HUES48 (cell line): ENCODE measurements around the gene COQ3.

Source experiments
- H3K27ac ChIP-seq: one replicate; pipeline ENCODE4 v1.7.0; 2013; ENCODE audit warnings: low read depth, low read length, inconsistent platforms
- H3K27me3 ChIP-seq: 2 replicates; pipeline ENCODE4 v1.6.1; 2013; ENCODE audit warnings: mild to moderate bottlenecking, low read length; ENCODE audit not compliant: control insufficient read depth, insufficient read depth
- H3K36me3 ChIP-seq: 2 replicates; pipeline ENCODE4 v1.6.1; 2013; ENCODE audit warnings: low read length; ENCODE audit not compliant: control insufficient read depth, insufficient read depth
- H3K4me1 ChIP-seq: 2 replicates; pipeline ENCODE4 v1.6.1; 2013; ENCODE audit warnings: mild to moderate bottlenecking, low read length; ENCODE audit not compliant: control insufficient read depth, insufficient read depth
- H3K4me3 ChIP-seq: 2 replicates; pipeline ENCODE4 v1.5.1; 2013; ENCODE audit warnings: mild to moderate bottlenecking, low read depth, low read length
- H3K9ac ChIP-seq: 2 replicates; pipeline ENCODE4 v1.6.1; 2013; ENCODE audit warnings: mild to moderate bottlenecking, low read depth, low read length, moderate library complexity
- H3K9me3 ChIP-seq: 2 replicates; pipeline ENCODE4 v1.6.1; 2013; ENCODE audit warnings: low read length; ENCODE audit not compliant: control insufficient read depth, insufficient read depth

COQ3 gene

DNA sequence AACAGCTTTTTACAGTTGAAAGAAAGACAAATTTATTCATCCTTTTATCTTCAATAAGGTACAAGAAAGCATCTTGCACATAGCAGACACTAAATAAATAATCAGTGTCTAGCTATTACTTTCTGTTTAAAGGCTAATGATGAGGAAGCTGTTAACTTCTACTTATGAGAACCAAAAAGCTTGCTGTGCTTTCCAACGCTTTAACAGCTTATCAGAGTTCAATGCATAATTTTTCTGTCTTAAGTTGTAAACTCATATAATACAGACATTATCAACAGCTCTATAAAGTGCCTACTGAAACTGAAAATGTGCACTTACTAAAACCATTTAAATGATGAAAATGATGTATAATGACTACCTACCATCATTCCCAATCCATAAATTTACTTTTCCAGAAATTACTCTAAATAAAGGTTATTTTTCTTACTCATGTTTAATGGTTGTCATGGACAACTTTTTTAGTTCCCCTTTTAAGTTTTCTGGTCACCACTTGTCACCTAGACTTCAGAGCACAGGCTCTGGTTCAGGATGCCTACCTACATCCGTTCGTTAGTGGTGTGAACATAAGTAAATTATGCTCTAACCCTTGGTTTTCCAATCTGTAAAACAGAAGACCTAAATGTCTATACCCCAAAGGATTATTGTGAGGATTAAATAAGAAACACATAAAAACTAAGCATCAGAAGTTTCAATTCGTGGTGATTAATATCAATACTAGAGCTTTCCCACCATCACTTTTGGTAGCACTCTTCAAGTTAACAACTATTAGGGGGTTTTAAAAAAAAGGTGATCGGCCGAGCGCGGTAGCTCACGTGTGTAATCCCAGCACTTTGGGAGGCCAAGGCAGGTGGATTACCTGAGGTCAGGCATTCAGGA is 23.1 kb upstream of the COQ3 start:
- H3K4me3 ChIP-seq: no peak overlapping the region
- no peak overlapping the region for H3K27ac ChIP-seq
- no peak overlapping the region for H3K9ac ChIP-seq
- H3K4me1 ChIP-seq: 0 out of 2 replicates have a peak, but pooled peaks cover 6% of the 10 kb centered on the region
- no peaks in the 10 kb centered on the region for H3K9me3 ChIP-seq
- no peaks in the 10 kb centered on the region for H3K27me3 ChIP-seq
- H3K36me3 ChIP-seq: peaks cover 40% of the 10 kb centered on the region

DNA sequence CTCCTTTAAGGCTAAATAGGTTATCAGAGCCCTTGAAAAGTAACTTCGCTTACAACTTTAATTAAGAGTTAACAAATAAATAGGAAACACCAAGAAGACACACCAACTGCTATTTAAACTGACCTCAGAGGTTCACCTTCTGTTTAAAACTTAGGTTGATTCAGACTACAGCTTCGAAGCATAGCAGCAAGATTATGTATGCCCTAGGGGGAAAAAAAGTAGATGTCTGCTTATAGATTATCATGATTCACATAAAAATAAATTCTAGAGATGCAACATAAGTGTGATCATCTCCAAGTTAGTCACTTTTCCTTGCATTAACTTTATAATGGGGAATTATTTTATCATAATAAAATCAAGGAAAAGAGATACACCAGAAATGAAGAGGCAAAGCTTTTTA is 22.2 kb upstream of the COQ3 start:
- H3K36me3 ChIP-seq: peaks cover 45% of the 10 kb centered on the region
- H3K4me1 ChIP-seq: 0 out of 2 replicates have a peak, but pooled peaks cover 2% of the 10 kb centered on the region

DNA sequence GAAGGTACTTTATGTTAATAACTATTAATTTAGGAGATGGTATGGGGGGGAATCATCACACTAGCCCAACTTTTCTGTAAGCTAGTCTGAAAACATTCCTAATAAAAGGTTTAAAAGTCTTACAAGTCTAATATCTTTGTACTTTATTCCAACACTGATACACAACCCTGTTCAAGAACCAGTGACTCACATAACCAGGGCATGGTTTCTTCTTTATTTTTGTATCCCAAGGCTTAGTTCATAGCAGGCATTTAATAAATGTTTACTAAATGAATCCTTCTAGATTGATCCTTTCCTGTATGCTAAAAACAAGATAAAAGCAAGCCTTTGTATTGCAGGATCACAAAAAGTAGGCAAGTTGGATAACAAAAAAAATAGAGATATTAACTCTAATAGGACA is 21.5 kb upstream of the COQ3 start:
- Histone ChIP-seq H3K9ac (no peak overlapping the region), H3K27ac (no peak overlapping the region), H3K4me3 (no peak overlapping the region), H3K36me3 (peaks cover 53% of the 10 kb centered on the region), H3K27me3 (no peaks in the 10 kb centered on the region), H3K4me1 (no peaks in the 10 kb centered on the region), H3K9me3 (no peaks in the 10 kb centered on the region)

More for the DNA sequence above, 22.2 kb upstream of the COQ3 start:
- Histone ChIP-seq H3K9me3 (no peaks in the 10 kb centered on the region), H3K9ac (no peak overlapping the region), H3K27ac (no peak overlapping the region), H3K27me3 (no peaks in the 10 kb centered on the region), H3K4me3 (no peak overlapping the region)

DNA sequence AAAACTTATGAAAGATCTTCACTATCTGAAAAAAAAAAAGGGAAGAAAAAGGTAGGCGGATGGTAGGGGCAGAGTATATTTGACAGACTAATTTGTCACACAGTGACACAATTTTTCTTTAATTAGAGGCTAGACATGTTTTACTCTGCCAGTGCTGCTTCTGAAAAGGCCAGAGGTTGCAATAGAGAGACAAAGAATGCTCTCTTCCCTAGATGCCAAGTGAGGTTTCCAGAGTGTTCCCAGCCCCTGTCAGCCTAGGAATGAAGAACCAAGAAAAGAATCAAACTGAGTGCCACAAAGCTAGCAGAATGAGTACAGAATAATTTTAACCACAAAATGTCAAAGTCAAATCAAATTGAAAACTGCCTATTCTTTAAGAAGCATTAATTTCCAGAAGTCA is 18.1 kb upstream of the COQ3 start:
- H3K9me3 ChIP-seq: no peaks in the 10 kb centered on the region
- H3K27me3 ChIP-seq: no peaks in the 10 kb centered on the region
- H3K9ac ChIP-seq: no peak overlapping the region
- no peaks in the 10 kb centered on the region for H3K4me1 ChIP-seq
- no peak overlapping the region for H3K27ac ChIP-seq
- H3K4me3 ChIP-seq: no peak overlapping the region
- peaks cover 87% of the 10 kb centered on the region for H3K36me3 ChIP-seq

DNA sequence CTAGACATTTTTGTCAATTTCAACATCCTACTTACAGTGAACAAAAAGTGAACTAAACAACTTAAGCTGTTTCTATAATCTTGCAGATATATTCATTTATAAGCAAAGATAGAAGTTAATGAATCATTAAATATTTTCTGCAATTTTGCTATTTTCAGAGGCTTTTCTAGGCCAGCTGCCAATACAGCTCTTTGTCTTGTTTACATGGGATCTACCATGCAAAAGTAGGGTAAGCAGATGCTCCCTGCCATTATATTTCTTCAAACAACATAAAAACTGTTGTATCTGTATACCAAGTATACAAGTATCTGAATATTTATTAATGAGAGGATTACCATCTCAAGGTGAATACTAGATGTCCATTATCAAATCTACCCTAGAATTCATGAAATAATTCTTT is 15.7 kb upstream of the COQ3 start:
- no peaks in the 10 kb centered on the region for H3K27me3 ChIP-seq
- H3K9ac ChIP-seq: no peak overlapping the region
- no peaks in the 10 kb centered on the region for H3K4me1 ChIP-seq
- peaks cover 100% of the 10 kb centered on the region for H3K36me3 ChIP-seq
- H3K4me3 ChIP-seq: no peak overlapping the region
- no peaks in the 10 kb centered on the region for H3K9me3 ChIP-seq
- no peak overlapping the region for H3K27ac ChIP-seq

DNA sequence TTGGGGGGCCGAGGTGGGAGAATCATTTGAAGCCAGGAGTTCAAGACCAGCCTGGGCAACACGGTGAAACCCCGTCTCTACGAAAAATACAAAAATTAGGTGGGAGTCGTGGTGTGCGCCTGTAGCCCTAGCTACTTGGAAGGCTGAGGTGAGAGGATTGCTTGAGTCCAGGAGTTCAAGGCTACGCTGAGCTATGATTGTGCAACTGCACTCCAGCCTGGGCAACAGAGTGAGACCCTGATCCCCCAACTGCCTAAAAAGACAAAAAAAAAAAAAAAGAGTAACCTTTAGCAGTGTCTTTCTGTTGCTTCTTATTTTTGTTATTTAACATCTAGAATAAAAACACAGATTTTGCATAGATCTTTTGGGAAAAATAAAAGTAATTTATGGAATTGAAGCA is 13.1 kb upstream of the COQ3 start:
- peaks cover 100% of the 10 kb centered on the region for H3K36me3 ChIP-seq

DNA sequence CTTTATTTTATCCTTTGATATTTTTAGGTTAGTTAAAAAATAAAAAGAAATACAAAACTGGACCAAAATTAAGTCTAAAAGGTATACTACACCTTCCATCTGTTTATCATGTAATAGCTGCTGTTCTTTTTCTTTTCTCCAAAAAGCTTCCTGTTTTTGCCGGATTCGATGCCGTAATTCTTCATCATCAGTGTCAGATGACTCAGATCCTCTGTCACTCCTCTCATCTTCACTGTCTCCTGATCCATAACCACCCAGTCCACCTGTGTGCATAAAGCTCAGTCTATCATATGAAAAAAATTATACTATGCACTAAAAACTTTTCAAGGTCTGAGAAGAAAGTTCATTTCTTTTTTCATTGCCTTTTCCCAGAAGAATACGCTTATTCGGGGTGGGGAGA is 8.5 kb upstream of the COQ3 start:
- H3K9me3 ChIP-seq: no peaks in the 10 kb centered on the region
- H3K36me3 ChIP-seq: peaks cover 100% of the 10 kb centered on the region
- no peaks in the 10 kb centered on the region for H3K4me1 ChIP-seq
- no peak overlapping the region for H3K4me3 ChIP-seq
- H3K9ac ChIP-seq: no peak overlapping the region
- no peak overlapping the region for H3K27ac ChIP-seq
- H3K27me3 ChIP-seq: no peaks in the 10 kb centered on the region

More for the DNA sequence above, 13.1 kb upstream of the COQ3 start:
- Histone ChIP-seq H3K4me3 (no peak overlapping the region), H3K4me1 (no peaks in the 10 kb centered on the region), H3K9ac (no peak overlapping the region), H3K27me3 (no peaks in the 10 kb centered on the region), H3K9me3 (no peaks in the 10 kb centered on the region), H3K27ac (no peak overlapping the region)

DNA sequence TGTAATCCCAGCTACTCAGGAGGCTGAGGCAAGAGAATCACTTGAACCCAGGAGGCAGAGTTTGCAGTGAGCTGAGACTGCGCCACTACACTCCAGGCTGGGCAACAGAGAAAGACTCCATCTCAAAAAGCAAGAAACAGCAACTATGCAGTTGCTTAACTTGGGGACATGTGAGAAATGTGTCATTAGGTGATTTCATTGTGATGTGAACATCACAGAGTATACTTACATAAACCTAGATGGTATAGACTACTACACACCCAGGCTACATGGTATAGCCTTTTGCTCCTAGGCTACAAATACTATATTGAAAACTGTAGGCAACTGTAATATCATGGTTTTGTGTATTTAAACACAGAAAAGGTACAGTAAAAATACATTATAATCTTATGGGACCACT is 3.3 kb upstream of the COQ3 start:
- Histone ChIP-seq H3K4me3 (no peak overlapping the region), H3K4me1 (peaks cover 7% of the 10 kb centered on the region), H3K27me3 (no peaks in the 10 kb centered on the region), H3K9me3 (no peaks in the 10 kb centered on the region), H3K27ac (no peak overlapping the region), H3K9ac (no peak overlapping the region), H3K36me3 (peaks cover 52% of the 10 kb centered on the region)

DNA sequence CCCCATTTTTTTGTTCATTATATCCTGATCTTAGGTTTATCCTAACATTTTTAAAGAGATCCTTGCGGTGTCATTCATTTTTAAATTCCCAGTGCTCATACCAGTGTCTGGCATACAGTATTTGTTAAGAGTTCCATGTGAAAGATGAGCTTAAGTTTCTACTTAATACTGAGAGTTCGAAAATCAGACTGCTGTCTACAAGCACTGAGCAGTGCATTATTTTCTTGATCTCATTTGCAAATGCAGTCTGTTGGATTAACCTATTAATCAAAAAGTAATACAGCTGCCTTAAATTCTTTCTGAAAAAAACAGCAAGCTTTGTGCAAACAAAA is 663 bp downstream of the COQ3 start:
- Histone ChIP-seq H3K9ac (peak overlapping the region; percentile 90), H3K4me1 (peaks cover 7% of the 10 kb centered on the region), H3K36me3 (peaks cover 13% of the 10 kb centered on the region), H3K4me3 (peak overlapping the region; percentile 97), H3K9me3 (no peaks in the 10 kb centered on the region), H3K27me3 (no peaks in the 10 kb centered on the region), H3K27ac (peak overlapping the region; percentile 95)

DNA sequence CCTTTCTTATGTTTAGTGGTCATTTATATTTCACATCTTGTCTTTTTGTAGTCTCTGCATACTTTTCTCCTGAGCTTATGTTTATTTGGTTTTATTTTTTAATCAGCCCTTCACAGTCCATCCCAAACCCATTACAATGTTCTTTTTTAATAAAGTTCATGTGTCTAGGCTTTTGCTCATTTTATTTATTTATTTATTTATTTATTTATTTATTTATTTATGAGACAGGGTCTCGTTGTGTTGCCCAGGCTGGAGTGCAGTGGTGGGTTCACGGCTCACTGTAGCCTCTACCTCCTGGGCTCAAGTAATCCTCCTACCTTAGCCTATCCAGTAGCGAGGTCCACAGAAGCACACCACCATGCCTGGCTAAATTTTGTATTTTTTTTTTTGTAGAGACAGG is 3.1 kb downstream of the COQ3 start:
- H3K4me3 ChIP-seq: no peak overlapping the region
- no peaks in the 10 kb centered on the region for H3K27me3 ChIP-seq
- no peak overlapping the region for H3K27ac ChIP-seq
- peaks cover 7% of the 10 kb centered on the region for H3K4me1 ChIP-seq
- H3K9ac ChIP-seq: no peak overlapping the region
- H3K36me3 ChIP-seq: no peaks in the 10 kb centered on the region
- no peaks in the 10 kb centered on the region for H3K9me3 ChIP-seq

DNA sequence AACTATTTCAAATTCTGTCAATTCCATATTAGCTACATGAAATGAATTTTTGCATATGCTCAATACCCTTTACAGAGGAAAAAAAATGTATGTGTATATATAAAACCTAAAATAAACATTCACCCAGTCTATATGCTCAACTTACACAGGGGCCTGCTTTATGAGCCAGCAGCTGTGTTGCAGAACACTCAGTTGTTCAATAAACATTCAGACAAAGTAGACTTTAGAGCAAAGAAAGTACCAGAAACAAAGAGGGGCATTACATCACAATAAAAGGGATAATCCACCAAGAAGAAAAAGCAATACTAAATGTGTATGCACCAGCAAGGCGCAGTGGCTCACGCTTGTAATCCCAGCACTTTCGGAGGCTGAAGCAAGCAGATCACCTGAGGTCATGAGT is 9.5 kb downstream of the COQ3 start:
- Histone ChIP-seq H3K9me3 (no peaks in the 10 kb centered on the region), H3K27ac (no peak overlapping the region), H3K9ac (no peak overlapping the region), H3K4me1 (no peaks in the 10 kb centered on the region), H3K27me3 (no peaks in the 10 kb centered on the region), H3K36me3 (no peaks in the 10 kb centered on the region), H3K4me3 (no peak overlapping the region)
